Stimulated activated CD8-positive, alpha-beta memory T cell treated with anti-CD3 and anti-CD28 coated beads, Interleukin-7, amount 100 ng/mL, for 1 hour (primary cell): ENCODE data around the gene SLN.

Experiments used
- DNase-seq, 2 donors: peaks; one replicate each; pipeline ENCODE4 v3.0.0-alpha.2; 2020; ENCODE audit warnings: low read depth in 2 of 2

Gene SLN

GRCh38 chr11:107719557-107720302 is 7.9 kb upstream of the SLN start:
- no peak for DNase-seq

GRCh38 chr11:107719073-107719472 is 7.2 kb upstream of the SLN start:
- DNase-seq = no peak

GRCh38 chr11:107716884-107717532 is 5.2 kb upstream of the SLN start:
- no peak for DNase-seq

- DNase-seq = no peak
These were observed 1.2 kb upstream of the SLN start for GRCh38 chr11:107713009-107713408.

- no peak for DNase-seq
These were observed 1.6 kb downstream of the SLN start for GRCh38 chr11:107710301-107710700.

GRCh38 chr11:107708792-107709191 is 3.1 kb downstream of the SLN start:
- DNase-seq = no peak

GRCh38 chr11:107707807-107708206 is 4.0 kb downstream of the SLN start:
- DNase-seq = no peak

GRCh38 chr11:107707215-107707671 is 4.6 kb downstream of the SLN start:
- no peak for DNase-seq

GRCh38 chr11:107706531-107706930 is 5.3 kb downstream of the SLN start:
- no peak for DNase-seq

- no peak for DNase-seq
These were observed 6.8 kb downstream of the SLN start for GRCh38 chr11:107705027-107705426.

- no peak for DNase-seq
These were observed 7.4 kb downstream of the SLN start for GRCh38 chr11:107704451-107704850.

GRCh38 chr11:107702723-107703122 is 9.1 kb downstream of the SLN start:
- DNase-seq = no peak

- no peak for DNase-seq
These were observed 9.7 kb downstream of the SLN start for GRCh38 chr11:107702109-107702660.

- DNase-seq = no peak
These were observed 12.2 kb downstream of the SLN start for GRCh38 chr11:107699371-107700285.

GRCh38 chr11:107697291-107697690 is 14.6 kb downstream of the SLN start:
- DNase-seq = no peak

GRCh38 chr11:107696140-107696539 is 15.7 kb downstream of the SLN start:
- DNase-seq = no peak

GRCh38 chr11:107695446-107695845 is 16.4 kb downstream of the SLN start:
- no peak for DNase-seq

GRCh38 chr11:107691000-107691750 is 20.7 kb downstream of the SLN start:
- DNase-seq = no peak

GRCh38 chr11:107689317-107690202 is 22.3 kb downstream of the SLN start:
- DNase-seq = peak; percentile 10 to 23

- DNase-seq = no peak
These were observed 23.4 kb downstream of the SLN start for GRCh38 chr11:107688322-107688918.
